Chondrocyte (in vitro differentiated cells): Measurements from ENCODE around the gene SCUBE3. TPM values are rescaled to one million over a fixed set of nuclear protein-coding genes. Genes with fewer than 3 reads are reported as not detected.

Source experiments
- DNase-seq: peaks from one replicate; pipeline ENCODE4 v3.0.0; 2021; ENCODE audit warnings: mixed read lengths, low spot score
- H3K27ac Mint-ChIP-seq: one replicate; pipeline ENCODE4 v1.8.0; 2021; ENCODE audit warnings: mild to moderate bottlenecking, moderate library complexity, mixed read lengths; ENCODE audit not compliant: unreplicated experiment
- H3K27me3 Mint-ChIP-seq: 2 replicates; pipeline ENCODE4 v1.8.0; 2021; ENCODE audit warnings: low read depth, mixed read lengths
- H3K36me3 Mint-ChIP-seq: 2 replicates; pipeline ENCODE4 v1.8.0; 2021; ENCODE audit warnings: low read depth, mixed read lengths
- H3K4me1 Mint-ChIP-seq: 2 replicates; pipeline ENCODE4 v1.8.0; 2021; ENCODE audit warnings: low read depth, mild to moderate bottlenecking, mixed read lengths
- H3K4me3 Mint-ChIP-seq: one replicate; pipeline ENCODE4 v1.8.0; 2021; ENCODE audit warnings: mild to moderate bottlenecking, moderate library complexity, mixed read lengths; ENCODE audit not compliant: unreplicated experiment
- H3K9me3 Mint-ChIP-seq: 2 replicates; pipeline ENCODE4 v1.8.0; 2021; ENCODE audit warnings: low read depth, mixed read lengths
- CTCF ChIP-seq: fragments of 200-600 bp; sonication (generic); IDR thresholded peaks from 2 replicates; pipeline ENCODE4 v1.5.0; 2021; ENCODE audit warnings: antibody characterized with exemption, mild to moderate bottlenecking, moderate library complexity
- total RNA-seq: library from RNA; stranded (reverse); gene quantifications from 3 replicates; pipeline ENCODE4 v1.2.1, GENCODE V29; 2021

Gene SCUBE3
- total RNA-seq, 1 donor from 2014 or later = 96.6 TPM

GRCh38 chr6:35236223-35236622 is 22.5 kb downstream of the SCUBE3 start:
- no peak for DNase-seq
- no peak overlapping the region for H3K4me3 Mint-ChIP-seq
- H3K9me3 Mint-ChIP-seq = peaks cover 5% of the 10 kb centered on the region
- no peak overlapping the region for H3K27ac Mint-ChIP-seq
- no peaks in the 10 kb centered on the region for H3K27me3 Mint-ChIP-seq
- no peak for TF ChIP-seq CTCF
- peaks cover 36% of the 10 kb centered on the region for H3K36me3 Mint-ChIP-seq
- H3K4me1 Mint-ChIP-seq = peaks cover 52% of the 10 kb centered on the region

GRCh38 chr6:35237476-35237875 is 23.7 kb downstream of the SCUBE3 start:
- Mint-ChIP-seq H3K27me3 (no peaks in the 10 kb centered on the region), H3K4me3 (no peak overlapping the region), H3K27ac (no peak overlapping the region), H3K9me3 (peaks cover 5% of the 10 kb centered on the region), H3K4me1 (peaks cover 42% of the 10 kb centered on the region), H3K36me3 (peaks cover 30% of the 10 kb centered on the region)
- no peak for TF ChIP-seq CTCF
- no peak for DNase-seq

GRCh38 chr6:35238843-35239289 is 25.1 kb downstream of the SCUBE3 start:
- Mint-ChIP-seq H3K9me3 (peaks cover 5% of the 10 kb centered on the region), H3K27me3 (no peaks in the 10 kb centered on the region), H3K27ac (peak overlapping the region; percentile 90), H3K4me3 (no peak overlapping the region), H3K36me3 (peaks cover 26% of the 10 kb centered on the region), H3K4me1 (peaks cover 42% of the 10 kb centered on the region)
- no peak for DNase-seq
- no peak for TF ChIP-seq CTCF

GRCh38 chr6:35239581-35239980 is 25.8 kb downstream of the SCUBE3 start:
- H3K9me3 Mint-ChIP-seq = peaks cover 5% of the 10 kb centered on the region
- H3K4me3 Mint-ChIP-seq = no peak overlapping the region
- peaks cover 35% of the 10 kb centered on the region for H3K4me1 Mint-ChIP-seq
- H3K27me3 Mint-ChIP-seq = no peaks in the 10 kb centered on the region
- DNase-seq = no peak
- H3K27ac Mint-ChIP-seq = peak overlapping the region; percentile 90
- no peak for TF ChIP-seq CTCF
- peaks cover 26% of the 10 kb centered on the region for H3K36me3 Mint-ChIP-seq

- no peak for DNase-seq
- Mint-ChIP-seq H3K27ac (no peak overlapping the region), H3K4me3 (no peak overlapping the region), H3K9me3 (no peaks in the 10 kb centered on the region), H3K27me3 (no peaks in the 10 kb centered on the region), H3K4me1 (peaks cover 30% of the 10 kb centered on the region), H3K36me3 (peaks cover 32% of the 10 kb centered on the region)
- peak; percentile 98 for TF ChIP-seq CTCF
Observed at GRCh38 chr6:35240838-35241801, 27.4 kb downstream of the SCUBE3 start.
